GM12878 (cell line): ENCODE results near the gene PVALEF. TPM values are rescaled to one million over a fixed set of nuclear protein-coding genes. Genes with fewer than 3 reads are reported as not detected.

Experiments
- ATAC-seq: fragments of 200-7000 bp; cut with Tn5 transposase; 3 replicates; pipeline ENCODE4 v1.9.1; 2020; ENCODE audit warnings: mild to moderate bottlenecking, moderate library complexity
- BruUV-seq: library from RNA; stranded (reverse); fragments of 400-500 nt; replicated peaks from 2 replicates; lab custom pipeline; 2021; lab: Mats Ljungman, UMichigan
- CTCF ChIA-PET: fragments of 300-600 bp; sonication (Branson Sonifier 250); formaldehyde crosslinking; extraction: SDS; loops from one replicate; lab custom pipeline; 2021; ENCODE audit warnings: inconsistent platforms; lab: Yijun Ruan, JAX
- POLR2A ChIA-PET: fragments of 350-600 bp; formaldehyde crosslinking; extraction: SDS; loops from one replicate; lab custom pipeline; 2021; ENCODE audit warnings: inconsistent platforms; lab: Charles Lee
- RAD21 ChIA-PET: fragments of 300-600 bp; sonication (Branson Sonifier 250); formaldehyde crosslinking; loops from one replicate; lab custom pipeline; 2023; ENCODE audit warnings: antibody characterized with exemption; ENCODE audit not compliant: unreplicated experiment; lab: Charles Lee
- SMC1A ChIA-PET: fragments of 300-600 bp; sonication (Branson Sonifier 250); formaldehyde crosslinking; loops from one replicate; lab custom pipeline; 2023; ENCODE audit not compliant: unreplicated experiment, uncharacterized antibody; lab: Charles Lee
- DNase-seq: peaks from one replicate; pipeline ENCODE4 v3.0.0-alpha.2; 2011; ENCODE audit warnings: low read depth, low spot score
- FAIRE-seq: peaks from 3 replicates; lab custom pipeline; 2011; peaks lifted over from hg19 to GRCh38; lab: Jason Lieb, UNC
- H2AFZ ChIP-seq: 2 replicates; pipeline ENCODE4 v1.6.0; 2011; ENCODE audit warnings: low read depth, low read length, control low read depth; ENCODE audit not compliant: control insufficient read depth
- H3K27ac ChIP-seq: 2 replicates; pipeline ENCODE4 v1.5.1; 2011; ENCODE audit warnings: control low read depth; ENCODE audit not compliant: control insufficient read depth, insufficient read depth
- H3K27me3 ChIP-seq, 2 experiments: replicated peaks in 1 of 2; 2 replicates each; pipeline versions ENCODE4 v1.6.0 to v1.6.1; 2011; ENCODE audit warnings: low read length in 1 of 2; ENCODE audit not compliant: control insufficient read depth in 2 of 2, insufficient read depth in 2 of 2
- H3K36me3 ChIP-seq, 2 experiments: 2 replicates each; pipeline ENCODE4 v1.5.1; 2011; ENCODE audit warnings: low read length in 1 of 2; ENCODE audit not compliant: control insufficient read depth in 2 of 2, insufficient read depth in 2 of 2
- H3K4me1 ChIP-seq: 2 replicates; pipeline ENCODE4 v1.6.1; 2011; ENCODE audit warnings: mild to moderate bottlenecking, low read length, moderate library complexity, mixed read lengths; ENCODE audit not compliant: control insufficient read depth, insufficient read depth
- H3K4me2 ChIP-seq: 2 replicates; pipeline ENCODE4 v1.6.0; 2011; ENCODE audit warnings: control low read depth; ENCODE audit not compliant: control insufficient read depth, insufficient read depth
- H3K4me3 ChIP-seq: fragments of 200-600 bp; sonication (generic); 2 replicates; pipeline ENCODE4 v1.5.1; 2016
- H3K79me2 ChIP-seq: 2 replicates; pipeline ENCODE4 v1.6.0; 2011; ENCODE audit warnings: low read length; ENCODE audit not compliant: control insufficient read depth, insufficient read depth
- H3K9ac ChIP-seq: 2 replicates; pipeline ENCODE4 v1.8.0; 2011; ENCODE audit warnings: low read length, control low read depth, mixed read lengths; ENCODE audit not compliant: control insufficient read depth, insufficient read depth
- H3K9me3 ChIP-seq: replicated peaks from 3 replicates; pipeline ENCODE4 v1.5.1; 2011; ENCODE audit warnings: mild to moderate bottlenecking, low read length; ENCODE audit not compliant: control insufficient read depth, insufficient read depth
- H4K20me1 ChIP-seq: 2 replicates; pipeline ENCODE4 v1.6.0; 2011; ENCODE audit not compliant: control insufficient read depth, insufficient read depth
- CREB1 ChIP-seq: IDR thresholded peaks from 2 replicates; pipeline ENCODE4 v1.6.1; 2012; ENCODE audit warnings: low read depth, mild to moderate bottlenecking, inconsistent platforms
- EED ChIP-seq: sonication (generic); IDR thresholded peaks from 2 replicates; pipeline ENCODE4 v1.6.1; 2016; ENCODE audit warnings: antibody characterized with exemption, low read depth
- ESRRA ChIP-seq: IDR thresholded peaks from 2 replicates; pipeline ENCODE4 v1.6.1; 2012; ENCODE audit warnings: mild to moderate bottlenecking, low read length, improper control_type of control experiment
- FOXM1 ChIP-seq: IDR thresholded peaks from 2 replicates; pipeline ENCODE4 v1.6.1; 2012; ENCODE audit warnings: low read depth, mild to moderate bottlenecking, inconsistent platforms, low read length, moderate library complexity
- GABPA ChIP-seq: IDR thresholded peaks from 2 replicates; pipeline ENCODE4 v1.6.1; 2014; ENCODE audit warnings: antibody characterized with exemption, low read depth, mild to moderate bottlenecking, inconsistent platforms
- IRF4 ChIP-seq: IDR thresholded peaks from 2 replicates; pipeline ENCODE4 v1.6.1; 2011; ENCODE audit warnings: low read depth, low read length
- MYC ChIP-seq: IDR thresholded peaks from 2 replicates; pipeline ENCODE4 v1.6.1; 2011; ENCODE audit warnings: mild to moderate bottlenecking, low read length, moderate library complexity, inconsistent platforms; ENCODE audit not compliant: insufficient read depth, insufficient replicate concordance, insufficient read length, severe bottlenecking
- NFIC ChIP-seq: IDR thresholded peaks from 2 replicates; pipeline ENCODE4 v1.6.1; 2012; ENCODE audit warnings: low read depth, mild to moderate bottlenecking, inconsistent platforms, low read length, moderate library complexity
- RBBP5 ChIP-seq: fragments of 200-600 bp; sonication (generic); conservative IDR thresholded peaks from 2 replicates; pipeline ENCODE4 v1.6.1; 2016
- SIX5 ChIP-seq: IDR thresholded peaks from 2 replicates; pipeline ENCODE4 v1.6.1; 2011; ENCODE audit warnings: mild to moderate bottlenecking, low read depth, low read length, moderate library complexity; ENCODE audit not compliant: severe bottlenecking
- SMARCA5 ChIP-seq: fragments of 450-650 bp; IDR thresholded peaks from 2 replicates; pipeline ENCODE4 v1.6.1; 2017; ENCODE audit warnings: mild to moderate bottlenecking
- STAT1 ChIP-seq: fragments of 450-650 bp; conservative IDR thresholded peaks from 2 replicates; pipeline ENCODE4 v1.6.1; 2014; ENCODE audit warnings: antibody characterized with exemption, mild to moderate bottlenecking
- TBL1XR1 ChIP-seq: IDR thresholded peaks from 2 replicates; pipeline ENCODE4 v1.6.1; 2012; ENCODE audit warnings: low read depth, low read length, improper control_type of control experiment
- TCF12 ChIP-seq: IDR thresholded peaks from 2 replicates; pipeline ENCODE4 v1.6.1; 2011; ENCODE audit warnings: low read depth, mild to moderate bottlenecking, low read length
- WRNIP1 ChIP-seq: IDR thresholded peaks from 2 replicates; pipeline ENCODE4 v1.6.1; 2011; ENCODE audit warnings: low read depth, low read length, improper control_type of control experiment, borderline replicate concordance
- WGBS: methylation state at CpG from one replicate; pipeline ENCODE4 v1.1.6; 2016; ENCODE audit warnings: low lambda C conversion rate; ENCODE audit not compliant: insufficient replicate concordance, insufficient coverage; ENCODE audit errors: missing lambda C conversion rate; 5-methylcytosine and 5-hydroxymethylcytosine counted together
- in situ Hi-C: fragments of 300-500 bp; cut with MboI; formaldehyde crosslinking; loops from 9 replicates; pipeline ENCODE4 v1.14.3; 2018; ENCODE audit warnings: mixed read lengths
- intact Hi-C: fragments of 100-400 bp; cut with micrococcal nuclease; formaldehyde crosslinking; loops from one replicate; pipeline ENCODE4 v1.14.2; 2022; ENCODE audit not compliant: unreplicated experiment
- polyA plus RNA-seq, 11 experiments: library from polyadenylated mRNA; depleted of rRNA in 4 of 11; unstranded in 6 of 11; stranded (reverse) in 5 of 11; fragments of >200 nt; fragmentation: Nextera tagmentation in 4 of 11; fragmentation: Illumina TruSeq in 1 of 11; extraction: Ambion mirVana in 4 of 11; extraction: Trizol in 1 of 11; gene quantifications; 1 replicate in 1 of 11; 2 replicates in 10 of 11; pipeline versions ENCODE4 v1.2.1 to v1.2.3, GENCODE V29; 2011 to 2016; ENCODE audit warnings: inconsistent platforms in 2 of 11, missing spikeins in 2 of 11, low read depth in 1 of 11
- total RNA-seq, 4 experiments: library from RNA; depleted of rRNA in 3 of 4; stranded (reverse); fragments of >200 nt in 3 of 4; fragmentation: Illumina TruSeq in 1 of 4; extraction: Trizol in 1 of 4; gene quantifications; 2 replicates each; pipeline versions ENCODE4 v1.2.1 to v1.2.3, GENCODE V29; 2013 to 2021
- TF ChIP-seq, protein P1 (sequence below): IDR thresholded peaks from 2 replicates; pipeline ENCODE4 v1.6.1; 2011; ENCODE audit warnings: mild to moderate bottlenecking, low read depth, low read length, moderate library complexity; ENCODE audit not compliant: insufficient replicate concordance
- TF ChIP-seq, protein P2 (sequence below): fragments of 450-650 bp; IDR thresholded peaks from 2 replicates; pipeline ENCODE4 v1.6.1; 2017; ENCODE audit warnings: mild to moderate bottlenecking, moderate library complexity
- TF ChIP-seq, protein P3 (sequence below): fragments of 450-650 bp; IDR thresholded peaks from 2 replicates; pipeline ENCODE4 v1.6.1; 2017; ENCODE audit warnings: borderline replicate concordance

The PVALEF gene
- total and polyA plus RNA-seq, 10 of the 15 experiments (the other 5 are each of a cell fraction or from before 2014, with no cell fraction given), result not detected

DNA sequence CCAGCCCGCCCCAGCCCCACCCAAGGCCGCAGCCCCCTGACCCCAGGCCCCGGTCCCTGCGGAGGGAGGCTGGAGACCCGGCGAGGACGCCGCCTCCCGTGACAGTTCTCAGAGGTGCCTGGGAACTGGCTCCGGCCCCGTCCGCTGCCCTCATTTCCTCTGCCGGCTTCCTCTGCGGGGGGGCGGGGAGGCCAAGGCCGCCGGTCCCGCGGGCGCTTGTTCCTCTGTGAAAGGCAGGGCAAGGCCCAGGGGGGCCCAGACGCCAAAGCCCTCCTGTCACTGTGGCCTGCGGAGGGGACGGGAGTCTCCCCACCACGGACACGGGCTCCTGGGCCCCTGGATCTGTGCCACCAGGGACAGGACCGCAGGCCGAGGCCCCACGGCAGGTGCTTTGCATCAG is 5.0 kb upstream of the PVALEF start (continued):
- TF ChIP-seq ESRRA, result no peak

DNA sequence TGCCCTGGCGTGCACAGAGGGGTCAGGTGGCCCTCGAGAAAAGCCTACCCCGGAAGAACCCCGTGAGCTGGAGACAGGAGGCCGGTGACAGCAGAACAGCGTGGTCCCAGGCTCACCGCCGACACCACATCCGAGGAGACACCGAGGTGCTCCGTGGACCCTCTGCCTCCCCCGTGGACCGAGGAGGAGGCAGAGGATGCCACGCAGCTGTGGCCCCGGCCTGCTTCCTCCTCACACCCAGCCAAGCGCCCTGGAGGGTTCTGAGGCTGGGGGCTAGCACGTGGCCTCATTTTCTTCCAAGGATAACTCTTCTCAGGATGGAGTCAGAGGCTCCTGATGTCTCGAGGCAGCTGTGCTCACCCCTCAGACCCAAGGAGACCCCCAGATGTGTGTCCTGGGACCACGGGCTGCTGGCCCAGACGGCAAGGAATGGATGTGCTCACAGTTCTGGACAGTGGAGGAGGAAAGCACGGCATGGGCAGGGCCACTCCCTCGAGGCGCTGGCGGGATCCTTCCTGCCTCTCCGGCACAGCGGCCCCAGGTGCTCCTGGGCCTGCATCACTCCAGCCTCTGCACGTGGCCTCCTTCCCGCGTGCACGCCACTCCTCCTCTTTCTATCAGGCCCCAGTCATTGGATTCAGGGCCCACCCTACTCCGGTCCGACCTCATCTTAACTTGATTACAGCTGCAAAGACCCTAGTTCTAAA is 4.4 kb upstream of the PVALEF start:
- ChIA-PET RAD21 (no interaction called here), SMC1A (no interaction called here), CTCF (no interaction called here), POLR2A (no interaction called here)
- BruUV-seq, result no TSS peak
- no peaks in the 10 kb centered on the region for H3K79me2 ChIP-seq
- in situ Hi-C loops, result no loop called here
- no peaks in the 10 kb centered on the region for H3K36me3 ChIP-seq
- no peaks in the 10 kb centered on the region for H3K4me1 ChIP-seq
- no peaks in the 10 kb centered on the region; a peak in 2 of 4 replicates for H3K27me3 ChIP-seq
- intact Hi-C loops, result no loop called here
- no peak overlapping the region for H2AFZ ChIP-seq
- WGBS, result 23% methylated on average over 30 of the region's 32 CpGs
- H4K20me1 ChIP-seq, result no peaks in the 10 kb centered on the region
- no peak overlapping the region for H3K4me2 ChIP-seq
- no peak overlapping the region for H3K9ac ChIP-seq
- no peak overlapping the region for H3K4me3 ChIP-seq
- no peak for ATAC-seq
- FAIRE-seq, result no peak
- no peaks in the 10 kb centered on the region for H3K9me3 ChIP-seq
- H3K27ac ChIP-seq, result no peak overlapping the region
- DNase-seq, result no peak
- TF ChIP-seq, protein P1, sequence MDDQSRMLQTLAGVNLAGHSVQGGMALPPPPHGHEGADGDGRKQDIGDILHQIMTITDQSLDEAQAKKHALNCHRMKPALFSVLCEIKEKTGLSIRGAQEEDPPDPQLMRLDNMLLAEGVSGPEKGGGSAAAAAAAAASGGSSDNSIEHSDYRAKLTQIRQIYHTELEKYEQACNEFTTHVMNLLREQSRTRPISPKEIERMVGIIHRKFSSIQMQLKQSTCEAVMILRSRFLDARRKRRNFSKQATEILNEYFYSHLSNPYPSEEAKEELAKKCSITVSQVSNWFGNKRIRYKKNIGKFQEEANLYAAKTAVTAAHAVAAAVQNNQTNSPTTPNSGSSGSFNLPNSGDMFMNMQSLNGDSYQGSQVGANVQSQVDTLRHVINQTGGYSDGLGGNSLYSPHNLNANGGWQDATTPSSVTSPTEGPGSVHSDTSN, result no peak
- no peak for TF ChIP-seq IRF4
- no peak for TF ChIP-seq SMARCA5
- TF ChIP-seq MYC, result no peak
- no peak for TF ChIP-seq RBBP5
- no peak for TF ChIP-seq NFIC
- TF ChIP-seq, protein P2, sequence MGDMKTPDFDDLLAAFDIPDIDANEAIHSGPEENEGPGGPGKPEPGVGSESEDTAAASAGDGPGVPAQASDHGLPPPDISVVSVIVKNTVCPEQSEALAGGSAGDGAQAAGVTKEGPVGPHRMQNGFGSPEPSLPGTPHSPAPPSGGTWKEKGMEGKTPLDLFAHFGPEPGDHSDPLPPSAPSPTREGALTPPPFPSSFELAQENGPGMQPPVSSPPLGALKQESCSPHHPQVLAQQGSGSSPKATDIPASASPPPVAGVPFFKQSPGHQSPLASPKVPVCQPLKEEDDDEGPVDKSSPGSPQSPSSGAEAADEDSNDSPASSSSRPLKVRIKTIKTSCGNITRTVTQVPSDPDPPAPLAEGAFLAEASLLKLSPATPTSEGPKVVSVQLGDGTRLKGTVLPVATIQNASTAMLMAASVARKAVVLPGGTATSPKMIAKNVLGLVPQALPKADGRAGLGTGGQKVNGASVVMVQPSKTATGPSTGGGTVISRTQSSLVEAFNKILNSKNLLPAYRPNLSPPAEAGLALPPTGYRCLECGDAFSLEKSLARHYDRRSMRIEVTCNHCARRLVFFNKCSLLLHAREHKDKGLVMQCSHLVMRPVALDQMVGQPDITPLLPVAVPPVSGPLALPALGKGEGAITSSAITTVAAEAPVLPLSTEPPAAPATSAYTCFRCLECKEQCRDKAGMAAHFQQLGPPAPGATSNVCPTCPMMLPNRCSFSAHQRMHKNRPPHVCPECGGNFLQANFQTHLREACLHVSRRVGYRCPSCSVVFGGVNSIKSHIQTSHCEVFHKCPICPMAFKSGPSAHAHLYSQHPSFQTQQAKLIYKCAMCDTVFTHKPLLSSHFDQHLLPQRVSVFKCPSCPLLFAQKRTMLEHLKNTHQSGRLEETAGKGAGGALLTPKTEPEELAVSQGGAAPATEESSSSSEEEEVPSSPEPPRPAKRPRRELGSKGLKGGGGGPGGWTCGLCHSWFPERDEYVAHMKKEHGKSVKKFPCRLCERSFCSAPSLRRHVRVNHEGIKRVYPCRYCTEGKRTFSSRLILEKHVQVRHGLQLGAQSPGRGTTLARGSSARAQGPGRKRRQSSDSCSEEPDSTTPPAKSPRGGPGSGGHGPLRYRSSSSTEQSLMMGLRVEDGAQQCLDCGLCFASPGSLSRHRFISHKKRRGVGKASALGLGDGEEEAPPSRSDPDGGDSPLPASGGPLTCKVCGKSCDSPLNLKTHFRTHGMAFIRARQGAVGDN, result no peak
- TF ChIP-seq EED, result no peak
- TF ChIP-seq SIX5, result no peak
- TF ChIP-seq CREB1, result no peak
- no peak for TF ChIP-seq TBL1XR1
- TF ChIP-seq TCF12, result no peak
- no peak for TF ChIP-seq FOXM1
- TF ChIP-seq, protein P3, sequence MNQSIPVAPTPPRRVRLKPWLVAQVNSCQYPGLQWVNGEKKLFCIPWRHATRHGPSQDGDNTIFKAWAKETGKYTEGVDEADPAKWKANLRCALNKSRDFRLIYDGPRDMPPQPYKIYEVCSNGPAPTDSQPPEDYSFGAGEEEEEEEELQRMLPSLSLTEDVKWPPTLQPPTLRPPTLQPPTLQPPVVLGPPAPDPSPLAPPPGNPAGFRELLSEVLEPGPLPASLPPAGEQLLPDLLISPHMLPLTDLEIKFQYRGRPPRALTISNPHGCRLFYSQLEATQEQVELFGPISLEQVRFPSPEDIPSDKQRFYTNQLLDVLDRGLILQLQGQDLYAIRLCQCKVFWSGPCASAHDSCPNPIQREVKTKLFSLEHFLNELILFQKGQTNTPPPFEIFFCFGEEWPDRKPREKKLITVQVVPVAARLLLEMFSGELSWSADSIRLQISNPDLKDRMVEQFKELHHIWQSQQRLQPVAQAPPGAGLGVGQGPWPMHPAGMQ, result no peak
- TF ChIP-seq STAT1, result no peak
- no peak for TF ChIP-seq WRNIP1
- no peak for TF ChIP-seq GABPA
